Astrocyte (in vitro differentiated cells and primary cell): ENCODE results near the gene PURB. TPM values are rescaled to one million over a fixed set of nuclear protein-coding genes. Genes with fewer than 3 reads are reported as not detected.

ENCODE experiments used
- DNase-seq: peaks from one replicate; pipeline ENCODE4 v3.0.0-alpha.2; 2010; ENCODE audit warnings: low read depth
- FAIRE-seq: peaks from 2 replicates; lab custom pipeline; 2011; peaks lifted over from hg19 to GRCh38; lab: Jason Lieb, UNC
- H2AFZ ChIP-seq: 2 replicates; pipeline ENCODE4 v1.6.0; 2012; ENCODE audit warnings: low read depth, low read length, inconsistent platforms
- H3K27ac ChIP-seq: 2 replicates; pipeline ENCODE4 v1.5.1; 2011; ENCODE audit warnings: low read depth, low read length, inconsistent platforms
- H3K27me3 ChIP-seq: 2 replicates; pipeline ENCODE4 v1.6.0; 2011; ENCODE audit warnings: low read length, inconsistent platforms; ENCODE audit not compliant: insufficient read depth
- H3K36me3 ChIP-seq: 2 replicates; pipeline ENCODE4 v1.5.1; 2011; ENCODE audit warnings: low read length, inconsistent platforms; ENCODE audit not compliant: insufficient read depth
- H3K4me1 ChIP-seq: 2 replicates; pipeline ENCODE4 v1.5.1; 2011; ENCODE audit warnings: low read length, inconsistent platforms; ENCODE audit not compliant: insufficient read depth
- H3K4me2 ChIP-seq: 2 replicates; pipeline ENCODE4 v1.6.0; 2012; ENCODE audit warnings: low read length, inconsistent platforms
- H3K4me3 ChIP-seq: 2 replicates; pipeline ENCODE4 v1.5.1; 2011; ENCODE audit warnings: low read depth, mild to moderate bottlenecking, low read length, inconsistent platforms; ENCODE audit not compliant: insufficient read depth
- H3K79me2 ChIP-seq: 2 replicates; pipeline ENCODE4 v1.6.0; 2012; ENCODE audit warnings: mild to moderate bottlenecking, low read length, inconsistent platforms; ENCODE audit not compliant: insufficient read depth
- H3K9ac ChIP-seq: 2 replicates; pipeline ENCODE4 v1.6.0; 2012; ENCODE audit warnings: mild to moderate bottlenecking, low read length, inconsistent platforms
- H3K9me3 ChIP-seq: 2 replicates; pipeline ENCODE4 v1.5.1; 2012; ENCODE audit warnings: low read depth, mild to moderate bottlenecking, low read length, inconsistent platforms; ENCODE audit not compliant: insufficient read depth
- H4K20me1 ChIP-seq: 2 replicates; pipeline ENCODE4 v1.6.0; 2012; ENCODE audit warnings: low read length, inconsistent platforms; ENCODE audit not compliant: insufficient read depth
- H3K27ac Mint-ChIP-seq: one replicate; pipeline ENCODE4 v1.8.0; 2021; ENCODE audit warnings: mild to moderate bottlenecking, mixed read lengths; ENCODE audit not compliant: unreplicated experiment
- H3K27me3 Mint-ChIP-seq: one replicate; pipeline ENCODE4 v1.8.0; 2021; ENCODE audit warnings: low read depth, mixed read lengths; ENCODE audit not compliant: unreplicated experiment
- H3K36me3 Mint-ChIP-seq: one replicate; pipeline ENCODE4 v1.8.0; 2021; ENCODE audit warnings: low read depth, mixed read lengths; ENCODE audit not compliant: unreplicated experiment
- H3K4me1 Mint-ChIP-seq: one replicate; pipeline ENCODE4 v1.8.0; 2021; ENCODE audit warnings: low read depth, mixed read lengths; ENCODE audit not compliant: unreplicated experiment
- H3K4me3 Mint-ChIP-seq: one replicate; pipeline ENCODE4 v1.8.0; 2021; ENCODE audit warnings: mild to moderate bottlenecking, moderate library complexity, mixed read lengths; ENCODE audit not compliant: unreplicated experiment
- H3K9me3 Mint-ChIP-seq: one replicate; pipeline ENCODE4 v1.8.0; 2021; ENCODE audit warnings: mild to moderate bottlenecking, mixed read lengths; ENCODE audit not compliant: unreplicated experiment
- EZH2 ChIP-seq: IDR thresholded peaks from 2 replicates; pipeline ENCODE4 v1.6.1; 2012; ENCODE audit warnings: mild to moderate bottlenecking, low read length, inconsistent platforms; ENCODE audit not compliant: insufficient read depth
- total RNA-seq: library from RNA; stranded (reverse); gene quantifications from 2 replicates; pipeline ENCODE4 v1.2.1, GENCODE V29; 2021
- TF ChIP-seq, protein P1 (sequence below): IDR thresholded peaks from 2 replicates; pipeline ENCODE4 v1.5.1; 2011; ENCODE audit warnings: low read depth, mild to moderate bottlenecking, inconsistent platforms, low read length, moderate library complexity; ENCODE audit not compliant: insufficient read depth

The PURB gene
- total RNA-seq, 1 donor from 2014 or later: 26.3 TPM

DNA sequence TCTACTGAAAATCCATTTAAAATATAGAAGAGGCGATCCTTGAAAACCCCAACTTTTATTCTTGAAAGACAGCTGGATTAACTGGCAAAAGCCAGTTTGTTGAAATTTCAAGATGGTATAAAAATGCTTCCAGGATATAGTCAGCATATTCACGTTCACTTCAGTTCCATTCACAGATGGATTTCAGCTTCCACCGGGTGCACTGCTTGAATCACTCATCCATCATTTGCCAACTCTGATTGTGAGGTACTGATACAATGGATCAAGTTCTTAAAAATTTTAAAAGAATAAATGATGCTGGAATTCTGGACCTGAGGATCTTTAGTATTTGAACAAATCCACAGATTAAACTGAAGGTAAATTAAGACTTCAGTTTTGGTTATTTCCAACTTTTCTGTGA is 2.4 kb downstream of the PURB start:
- peaks cover 20% of the 10 kb centered on the region for H3K4me1 Mint-ChIP-seq
- Histone ChIP-seq H3K36me3 (peaks cover 3% of the 10 kb centered on the region), H3K4me3 (peak overlapping the region; percentile 78), H3K9ac (peak overlapping the region; percentile 95), H2AFZ (no peak overlapping the region), H3K79me2 (peaks cover 85% of the 10 kb centered on the region), H4K20me1 (peaks cover 51% of the 10 kb centered on the region), H3K27me3 (no peaks in the 10 kb centered on the region), H3K4me2 (peak overlapping the region; percentile 89), H3K4me1 (peaks cover 31% of the 10 kb centered on the region), H3K27ac (peak overlapping the region; percentile 90), H3K9me3 (no peaks in the 10 kb centered on the region)
- DNase-seq: peak; percentile 21
- TF ChIP-seq, protein P1, sequence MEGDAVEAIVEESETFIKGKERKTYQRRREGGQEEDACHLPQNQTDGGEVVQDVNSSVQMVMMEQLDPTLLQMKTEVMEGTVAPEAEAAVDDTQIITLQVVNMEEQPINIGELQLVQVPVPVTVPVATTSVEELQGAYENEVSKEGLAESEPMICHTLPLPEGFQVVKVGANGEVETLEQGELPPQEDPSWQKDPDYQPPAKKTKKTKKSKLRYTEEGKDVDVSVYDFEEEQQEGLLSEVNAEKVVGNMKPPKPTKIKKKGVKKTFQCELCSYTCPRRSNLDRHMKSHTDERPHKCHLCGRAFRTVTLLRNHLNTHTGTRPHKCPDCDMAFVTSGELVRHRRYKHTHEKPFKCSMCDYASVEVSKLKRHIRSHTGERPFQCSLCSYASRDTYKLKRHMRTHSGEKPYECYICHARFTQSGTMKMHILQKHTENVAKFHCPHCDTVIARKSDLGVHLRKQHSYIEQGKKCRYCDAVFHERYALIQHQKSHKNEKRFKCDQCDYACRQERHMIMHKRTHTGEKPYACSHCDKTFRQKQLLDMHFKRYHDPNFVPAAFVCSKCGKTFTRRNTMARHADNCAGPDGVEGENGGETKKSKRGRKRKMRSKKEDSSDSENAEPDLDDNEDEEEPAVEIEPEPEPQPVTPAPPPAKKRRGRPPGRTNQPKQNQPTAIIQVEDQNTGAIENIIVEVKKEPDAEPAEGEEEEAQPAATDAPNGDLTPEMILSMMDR: no peak
- TF ChIP-seq EZH2: no peak
- H3K27ac Mint-ChIP-seq: peak overlapping the region; percentile 80
- peaks cover 7% of the 10 kb centered on the region for H3K36me3 Mint-ChIP-seq
- H3K27me3 Mint-ChIP-seq: no peaks in the 10 kb centered on the region
- peaks cover 3% of the 10 kb centered on the region for H3K9me3 Mint-ChIP-seq
- FAIRE-seq: peak; percentile 62
- H3K4me3 Mint-ChIP-seq: peak overlapping the region; percentile 99

DNA sequence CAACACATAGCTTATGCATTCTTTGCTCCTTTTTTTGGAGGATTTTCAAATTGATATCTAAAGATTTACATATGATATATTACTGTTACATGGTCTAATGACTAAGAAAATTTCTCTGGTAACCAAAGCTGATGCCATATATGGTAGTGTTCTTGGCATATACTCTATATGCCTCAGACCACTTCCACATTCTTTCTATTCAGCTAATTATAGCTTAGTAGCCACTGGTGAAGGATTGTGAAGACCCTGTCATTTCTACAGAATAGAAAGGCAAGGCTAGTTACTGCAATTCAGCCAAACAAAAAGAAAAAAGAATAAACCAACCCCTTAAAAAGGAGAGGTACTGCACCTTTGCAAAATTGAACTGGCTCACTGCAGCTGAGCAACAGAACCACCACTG is 3.7 kb downstream of the PURB start:
- no peaks in the 10 kb centered on the region for H3K27me3 ChIP-seq
- peak overlapping the region; percentile 78 for H3K4me3 ChIP-seq
- peaks cover 31% of the 10 kb centered on the region for H3K4me1 ChIP-seq
- H3K27ac ChIP-seq: peak overlapping the region; percentile 90
- peak overlapping the region; percentile 77 for H3K27ac Mint-ChIP-seq
- H3K4me3 Mint-ChIP-seq: peak overlapping the region; percentile 99
- peaks cover 20% of the 10 kb centered on the region for H3K4me1 Mint-ChIP-seq
- FAIRE-seq (peak; percentile 89), DNase-seq (peak; percentile 90)
- H3K36me3 ChIP-seq: peaks cover 3% of the 10 kb centered on the region
- peak overlapping the region; percentile 95 for H3K9ac ChIP-seq
- no peak for TF ChIP-seq EZH2
- TF ChIP-seq, protein P1: no peak
- H3K9me3 Mint-ChIP-seq: peaks cover 3% of the 10 kb centered on the region
- H3K36me3 Mint-ChIP-seq: peaks cover 7% of the 10 kb centered on the region
- H3K9me3 ChIP-seq: no peaks in the 10 kb centered on the region
- peak overlapping the region; percentile 89 for H3K4me2 ChIP-seq
- no peak overlapping the region for H2AFZ ChIP-seq
- peaks cover 64% of the 10 kb centered on the region for H4K20me1 ChIP-seq
- no peaks in the 10 kb centered on the region for H3K27me3 Mint-ChIP-seq
- H3K79me2 ChIP-seq: peaks cover 85% of the 10 kb centered on the region

DNA sequence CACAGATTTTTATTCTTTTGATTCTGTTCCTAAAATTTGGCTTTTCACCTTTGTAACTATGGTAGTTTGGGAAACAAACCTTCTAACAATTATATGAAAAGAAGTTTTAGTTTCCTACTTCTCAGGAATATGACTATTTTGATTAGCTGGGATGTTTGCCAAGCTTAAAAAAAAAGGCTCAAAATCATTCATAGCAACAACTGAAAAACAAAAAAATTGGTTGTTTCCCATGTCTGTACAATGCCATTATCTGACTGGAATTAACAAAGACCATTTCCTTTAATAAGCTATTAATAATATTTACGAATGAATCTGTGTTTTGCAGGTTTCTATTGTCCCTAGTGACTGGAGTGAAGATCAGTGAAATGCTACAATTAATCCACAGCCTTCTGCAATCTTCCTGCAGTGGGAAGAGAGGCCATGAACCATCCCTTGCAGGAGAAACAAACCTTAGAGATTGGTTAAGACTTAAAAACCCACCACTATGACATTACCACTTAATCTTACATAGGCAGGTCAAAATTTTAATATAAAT is 4.2 kb downstream of the PURB start:
- Mint-ChIP-seq H3K36me3 (peaks cover 7% of the 10 kb centered on the region), H3K4me1 (peaks cover 19% of the 10 kb centered on the region), H3K27me3 (no peaks in the 10 kb centered on the region), H3K27ac (peak overlapping the region; percentile 77), H3K4me3 (peak overlapping the region; percentile 99), H3K9me3 (peaks cover 3% of the 10 kb centered on the region)
- no peak for TF ChIP-seq EZH2
- TF ChIP-seq, protein P1: no peak
- Histone ChIP-seq H3K36me3 (peaks cover 3% of the 10 kb centered on the region), H3K27ac (peak overlapping the region; percentile 29), H3K9me3 (no peaks in the 10 kb centered on the region), H3K4me2 (peak overlapping the region; percentile 89), H3K27me3 (no peaks in the 10 kb centered on the region), H4K20me1 (peaks cover 69% of the 10 kb centered on the region), H3K4me3 (peak overlapping the region; percentile 78), H3K9ac (peak overlapping the region; percentile 71), H3K79me2 (peaks cover 84% of the 10 kb centered on the region), H3K4me1 (peaks cover 31% of the 10 kb centered on the region), H2AFZ (no peak overlapping the region)
- no peak for DNase-seq
- FAIRE-seq: no peak
